CD8-positive, alpha-beta memory T cell (primary cell): ENCODE results near the gene MBD3. TPM values are rescaled to one million over a fixed set of nuclear protein-coding genes. Genes with fewer than 3 reads are reported as not detected.
"Not testable (repeated sequence)": the region's sequence is repeated elsewhere in the genome, so short reads cannot be mapped to it uniquely, and the experiment has no call there.

Source experiments
- CTCF ChIA-PET: fragments of 350-600 bp; sonication (Branson Sonifier 250); formaldehyde crosslinking; loops from one replicate; lab custom pipeline; 2021; ENCODE audit warnings: antibody characterized with exemption; lab: Charles Lee
- POLR2A ChIA-PET: fragments of 350-600 bp; sonication (Branson Sonifier 250); formaldehyde crosslinking; loops from one replicate; lab custom pipeline; 2021; ENCODE audit warnings: antibody characterized with exemption; lab: Charles Lee
- DNase-seq, 5 donors: peaks; one replicate each; pipeline versions ENCODE4 v3.0.0 to v3.0.0-alpha.2; 2020 to 2022; ENCODE audit warnings: mixed read lengths in 1 of 5
- H3K27ac ChIP-seq: one replicate; pipeline ENCODE4 v1.7.0; 2013; ENCODE audit warnings: low read depth, mild to moderate bottlenecking, low read length, moderate library complexity
- H3K27me3 ChIP-seq: 2 replicates; pipeline ENCODE4 v1.7.0; 2013; ENCODE audit warnings: low read length, mild to moderate bottlenecking; ENCODE audit not compliant: insufficient read depth, poor library complexity, severe bottlenecking
- H3K36me3 ChIP-seq: 2 replicates; pipeline ENCODE4 v1.7.0; 2013; ENCODE audit warnings: mild to moderate bottlenecking, low read length, moderate library complexity; ENCODE audit not compliant: insufficient read depth
- H3K4me1 ChIP-seq: 2 replicates; pipeline ENCODE4 v1.7.0; 2013; ENCODE audit warnings: mild to moderate bottlenecking, low read length, moderate library complexity; ENCODE audit not compliant: insufficient read depth
- H3K4me3 ChIP-seq: 2 replicates; pipeline ENCODE4 v1.7.0; 2013; ENCODE audit warnings: mild to moderate bottlenecking, low read length
- H3K9me3 ChIP-seq: 2 replicates; pipeline ENCODE4 v1.7.0; 2013; ENCODE audit warnings: mild to moderate bottlenecking, low read length
- H3K27ac Mint-ChIP-seq, 8 donors: one replicate each; pipeline ENCODE4 v1.8.0; 2020 to 2021; ENCODE audit warnings: mixed read lengths in 8 of 8, mild to moderate bottlenecking in 6 of 8, inconsistent platforms in 3 of 8, moderate library complexity in 3 of 8
- H3K27me3 Mint-ChIP-seq, 2 donors: one replicate each; pipeline ENCODE4 v1.8.0; 2020 to 2021; ENCODE audit warnings: mixed read lengths in 2 of 2, mild to moderate bottlenecking in 1 of 2, moderate library complexity in 1 of 2
- H3K36me3 Mint-ChIP-seq, 3 donors: one replicate each; pipeline ENCODE4 v1.8.0; 2020 to 2021; ENCODE audit warnings: mixed read lengths in 3 of 3, inconsistent platforms in 1 of 3, mild to moderate bottlenecking in 1 of 3
- H3K4me1 Mint-ChIP-seq, 3 donors: one replicate each; pipeline ENCODE4 v1.8.0; 2020 to 2021; ENCODE audit warnings: mixed read lengths in 3 of 3, inconsistent platforms in 1 of 3, mild to moderate bottlenecking in 1 of 3
- H3K4me3 Mint-ChIP-seq, 7 donors: one replicate each; pipeline ENCODE4 v1.8.0; 2020 to 2021; ENCODE audit warnings: mixed read lengths in 7 of 7, mild to moderate bottlenecking in 6 of 7, moderate library complexity in 4 of 7, inconsistent platforms in 2 of 7
- H3K9me3 Mint-ChIP-seq, 5 donors: one replicate each; pipeline ENCODE4 v1.8.0; 2020 to 2022; ENCODE audit warnings: mixed read lengths in 5 of 5, mild to moderate bottlenecking in 3 of 5, moderate library complexity in 2 of 5, inconsistent platforms in 1 of 5
- polyA plus RNA-seq: library from polyadenylated mRNA; unstranded; fragments of 300-500 nt; fragmentation: Illumina TruSeq; gene quantifications from one replicate; pipeline ENCODE4 v1.2.3, GENCODE V29; 2021
- total RNA-seq, 2 experiments: library from RNA; stranded (reverse); gene quantifications; one replicate each; pipeline ENCODE4 v1.2.3, GENCODE V29; 2021

MBD3 gene
- total RNA-seq: 100 to 1,000 TPM; 127 to 138 TPM
- 13.7 TPM for polyA plus RNA-seq

- ChIA-PET CTCF (interaction anchor here (0.8 to 1.2 kb wide), 4 partner anchors 10 to 47 kb away, joined by 3 to 5 read pairs (median 4); partner anchors contain the start of gene UQCR11), POLR2A (interaction anchor here (0.6 to 1.6 kb wide), 11 partner anchors 9 to 729 kb away, joined by 3 to 21 read pairs (median 4); partner anchors contain the start of genes MEX3D, TCF3 and UQCR11)
- Histone ChIP-seq H3K9me3 (no peaks in the 10 kb centered on the region), H3K4me3 (peak within 1 kb of the TSS; percentile 87), H3K27ac (peak within 1 kb of the TSS; percentile 80), H3K27me3 (no peaks in the 10 kb centered on the region), H3K36me3 (peaks cover 9% of the 10 kb centered on the region), H3K4me1 (peaks cover 13% of the 10 kb centered on the region)
- Mint-ChIP-seq H3K27me3 (no peaks in the 10 kb centered on the region), H3K4me1 (peaks cover 14 to 20% (median 15%) of the 10 kb centered on the region in 3 donors), H3K27ac (peak within 1 kb of the TSS; percentile 80 to 96 (median 90)), H3K9me3 (no peaks in the 10 kb centered on the region), H3K4me3 (peak within 1 kb of the TSS; percentile 86 to 94 (median 89)), H3K36me3 (peaks cover 0 to 19% (median 0%) of the 10 kb centered on the region in 3 donors)
- DNase-seq: peak; percentile 84 to 91 (median 86)
Observed at GRCh38 chr19:1592755-1593500, at the start of gene MBD3. TSS of gene MBD3 (minus strand) at chr19:1592865. CDS start at chr19:1592631, 234 bp downstream.

- H3K27ac Mint-ChIP-seq, H3K4me1 ChIP-seq, H3K9me3 Mint-ChIP-seq, H3K27me3 ChIP-seq, H3K4me3 ChIP-seq, H3K36me3 ChIP-seq, H3K9me3 ChIP-seq, H3K4me1 Mint-ChIP-seq, DNase-seq, CTCF ChIA-PET, H3K27me3 Mint-ChIP-seq, H3K27ac ChIP-seq, H3K4me3 Mint-ChIP-seq: not testable (repeated sequence)
- peaks cover 0 to 65% (median 7%) of the 10 kb centered on the region in 3 donors for H3K36me3 Mint-ChIP-seq
- POLR2A ChIA-PET: interaction anchor here (0.7 kb wide), 1 partner anchor 1193 kb away, joined by 5 read pairs; no protein-coding TSS in a partner anchor
Observed at GRCh38 chr19:1640893-1641448, 48.3 kb upstream of the MBD3 start.

GRCh38 chr19:1636325-1637236 is 43.9 kb upstream of the MBD3 start:
- POLR2A ChIA-PET: no interaction called here

GRCh38 chr19:1634938-1635243 is 42.2 kb upstream of the MBD3 start:
- no peak overlapping the region for H3K4me3 ChIP-seq
- ChIA-PET POLR2A (no interaction called here), CTCF (no interaction called here)
- H3K36me3 ChIP-seq: peaks cover 10% of the 10 kb centered on the region
- Mint-ChIP-seq H3K27me3 (no peaks in the 10 kb centered on the region), H3K4me3 (no peak overlapping the region), H3K9me3 (no peaks in the 10 kb centered on the region), H3K36me3 (peaks cover 0 to 58% (median 4%) of the 10 kb centered on the region in 3 donors), H3K27ac (no peak overlapping the region), H3K4me1 (peaks cover 6 to 9% (median 7%) of the 10 kb centered on the region in 3 donors)
- DNase-seq: no peak
- no peaks in the 10 kb centered on the region for H3K4me1 ChIP-seq
- no peaks in the 10 kb centered on the region for H3K9me3 ChIP-seq
- no peak overlapping the region for H3K27ac ChIP-seq
- no peaks in the 10 kb centered on the region for H3K27me3 ChIP-seq

More at GRCh38 chr19:1636325-1637236, 43.9 kb upstream of the MBD3 start:
- CTCF ChIA-PET: no interaction called here
- H3K27ac ChIP-seq: no peak overlapping the region
- H3K9me3 ChIP-seq: no peaks in the 10 kb centered on the region
- Mint-ChIP-seq H3K27ac (peak overlapping the region in 1 of 8 donors; percentile 75), H3K36me3 (peaks cover 0 to 61% (median 4%) of the 10 kb centered on the region in 3 donors), H3K9me3 (no peaks in the 10 kb centered on the region), H3K4me3 (no peak overlapping the region), H3K27me3 (no peaks in the 10 kb centered on the region), H3K4me1 (peaks cover 7 to 9% (median 8%) of the 10 kb centered on the region in 3 donors)
- no peaks in the 10 kb centered on the region for H3K4me1 ChIP-seq
- no peak for DNase-seq
- peaks cover 10% of the 10 kb centered on the region for H3K36me3 ChIP-seq
- no peak overlapping the region for H3K4me3 ChIP-seq
- no peaks in the 10 kb centered on the region for H3K27me3 ChIP-seq

- H3K27me3 Mint-ChIP-seq: no peaks in the 10 kb centered on the region
- H3K9me3 Mint-ChIP-seq: no peaks in the 10 kb centered on the region
- ChIA-PET CTCF (no interaction called here), POLR2A (no interaction called here)
- no peak overlapping the region for H3K4me3 Mint-ChIP-seq
- H3K27ac Mint-ChIP-seq: no peak overlapping the region
- no peaks in the 10 kb centered on the region for H3K9me3 ChIP-seq
- H3K27ac ChIP-seq: no peak overlapping the region
- peaks cover 4 to 7% (median 5%) of the 10 kb centered on the region in 3 donors for H3K4me1 Mint-ChIP-seq
- no peaks in the 10 kb centered on the region for H3K4me1 ChIP-seq
- no peaks in the 10 kb centered on the region for H3K27me3 ChIP-seq
- peaks cover 10% of the 10 kb centered on the region for H3K36me3 ChIP-seq
- peaks cover 0 to 55% (median 2%) of the 10 kb centered on the region in 3 donors for H3K36me3 Mint-ChIP-seq
- H3K4me3 ChIP-seq: no peak overlapping the region
- DNase-seq: no peak
Observed at GRCh38 chr19:1634242-1634937, 41.7 kb upstream of the MBD3 start.

GRCh38 chr19:1633269-1633826 is 40.7 kb upstream of the MBD3 start:
- Mint-ChIP-seq H3K4me1 (peaks cover under 1 to 3% (median 2%) of the 10 kb centered on the region in 3 donors), H3K27ac (no peak overlapping the region), H3K9me3 (no peaks in the 10 kb centered on the region), H3K36me3 (peaks cover 0 to 46% (median 0%) of the 10 kb centered on the region in 3 donors), H3K4me3 (no peak overlapping the region), H3K27me3 (no peaks in the 10 kb centered on the region)
- H3K27ac ChIP-seq: no peak overlapping the region
- no peak for DNase-seq
- H3K36me3 ChIP-seq: peaks cover 5% of the 10 kb centered on the region
- no peaks in the 10 kb centered on the region for H3K9me3 ChIP-seq
- ChIA-PET CTCF (no interaction called here), POLR2A (no interaction called here)
- H3K4me1 ChIP-seq: no peaks in the 10 kb centered on the region
- H3K27me3 ChIP-seq: no peaks in the 10 kb centered on the region
- H3K4me3 ChIP-seq: no peak overlapping the region
